Dermis microvascular lymphatic vessel endothelial cell (primary cell): ENCODE data around the gene ARFGEF3. TPM values are rescaled to one million over a fixed set of nuclear protein-coding genes. Genes with fewer than 3 reads are reported as not detected.

Experiments used
- DNase-seq, 2 donors: peaks; one replicate each; pipeline versions ENCODE4 v3.0.0 to v3.0.0-alpha.2; 2010; ENCODE audit warnings: low read depth in 2 of 2
- total RNA-seq: library from RNA; depleted of rRNA; stranded (reverse); fragments of >200 nt; gene quantifications from 2 replicates; pipeline ENCODE4 v1.2.1, GENCODE V29; 2014

ARFGEF3 gene
- total RNA-seq, 1 donor from 2014 or later: 1.8 TPM

DNA sequence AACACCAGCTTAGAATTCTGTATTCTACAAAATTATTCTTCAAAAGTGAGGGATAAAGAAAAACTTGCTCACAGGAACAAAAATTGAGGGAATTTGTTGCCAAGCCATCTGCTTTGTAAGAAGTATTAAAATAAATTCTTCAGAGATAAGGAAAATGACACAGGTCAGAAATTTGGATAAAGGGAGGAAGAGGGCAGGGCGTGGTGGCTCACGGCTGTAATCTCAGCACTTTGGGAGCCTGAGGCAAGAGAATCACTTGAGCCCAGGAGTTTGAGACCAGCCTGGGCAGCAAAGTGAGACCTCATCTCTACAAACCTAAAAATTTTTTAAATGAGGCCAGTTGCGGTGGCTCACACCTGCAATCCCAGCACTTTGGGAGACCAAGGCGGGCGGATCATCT lies 227.8 kb downstream of the ARFGEF3 start:
- DNase-seq: no peak

Other genes with a start within 250 kb of the ARFGEF3 start
- gene PERP, start 54.5 kb upstream of the ARFGEF3 start, total RNA-seq: 20.5 and 32.0 TPM in 2 replicates
- not detected in 2 replicates for gene PBOV1, start 56.6 kb downstream of the ARFGEF3 start, total RNA-seq
- gene SMIM28, start 216.0 kb downstream of the ARFGEF3 start, total RNA-seq: not detected in 2 replicates
- 10.5 and 11.4 TPM in 2 replicates for gene HEBP2, start 242.3 kb downstream of the ARFGEF3 start, total RNA-seq